Measurements from ENCODE around the gene LRCH1.

The LRCH1 gene

DNA sequence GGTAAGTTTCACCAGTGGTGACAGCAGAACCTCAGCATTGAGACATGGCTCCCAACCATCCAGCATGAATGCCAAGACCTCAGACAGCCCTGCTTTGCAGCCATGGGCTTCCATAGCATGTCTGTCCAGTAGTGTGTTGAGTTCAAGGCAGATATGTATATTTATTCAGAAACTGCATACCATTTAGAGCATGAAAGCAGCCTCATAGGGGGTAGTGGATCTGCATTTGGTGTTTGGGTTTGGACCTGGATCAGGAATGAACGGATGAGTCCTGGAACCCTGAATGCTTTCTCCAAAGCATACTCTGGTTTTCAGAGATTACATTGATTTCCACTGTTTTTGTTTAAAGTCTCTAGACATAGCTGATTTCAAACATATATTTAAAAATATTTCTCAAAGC, 129.7 kb downstream of the LRCH1 start:
- H3K4me3 ChIP-seq (ENCODE audit: low read depth, low read length), result no peak overlapping the region
- TF ChIP-seq, protein P1, sequence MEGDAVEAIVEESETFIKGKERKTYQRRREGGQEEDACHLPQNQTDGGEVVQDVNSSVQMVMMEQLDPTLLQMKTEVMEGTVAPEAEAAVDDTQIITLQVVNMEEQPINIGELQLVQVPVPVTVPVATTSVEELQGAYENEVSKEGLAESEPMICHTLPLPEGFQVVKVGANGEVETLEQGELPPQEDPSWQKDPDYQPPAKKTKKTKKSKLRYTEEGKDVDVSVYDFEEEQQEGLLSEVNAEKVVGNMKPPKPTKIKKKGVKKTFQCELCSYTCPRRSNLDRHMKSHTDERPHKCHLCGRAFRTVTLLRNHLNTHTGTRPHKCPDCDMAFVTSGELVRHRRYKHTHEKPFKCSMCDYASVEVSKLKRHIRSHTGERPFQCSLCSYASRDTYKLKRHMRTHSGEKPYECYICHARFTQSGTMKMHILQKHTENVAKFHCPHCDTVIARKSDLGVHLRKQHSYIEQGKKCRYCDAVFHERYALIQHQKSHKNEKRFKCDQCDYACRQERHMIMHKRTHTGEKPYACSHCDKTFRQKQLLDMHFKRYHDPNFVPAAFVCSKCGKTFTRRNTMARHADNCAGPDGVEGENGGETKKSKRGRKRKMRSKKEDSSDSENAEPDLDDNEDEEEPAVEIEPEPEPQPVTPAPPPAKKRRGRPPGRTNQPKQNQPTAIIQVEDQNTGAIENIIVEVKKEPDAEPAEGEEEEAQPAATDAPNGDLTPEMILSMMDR (IDR thresholded peaks at IDR 0.05; ENCODE audit: control insufficient read depth, extremely low read depth, insufficient read depth), result no peak
- DNase-seq (ENCODE audit: low read depth), result no peak

DNA sequence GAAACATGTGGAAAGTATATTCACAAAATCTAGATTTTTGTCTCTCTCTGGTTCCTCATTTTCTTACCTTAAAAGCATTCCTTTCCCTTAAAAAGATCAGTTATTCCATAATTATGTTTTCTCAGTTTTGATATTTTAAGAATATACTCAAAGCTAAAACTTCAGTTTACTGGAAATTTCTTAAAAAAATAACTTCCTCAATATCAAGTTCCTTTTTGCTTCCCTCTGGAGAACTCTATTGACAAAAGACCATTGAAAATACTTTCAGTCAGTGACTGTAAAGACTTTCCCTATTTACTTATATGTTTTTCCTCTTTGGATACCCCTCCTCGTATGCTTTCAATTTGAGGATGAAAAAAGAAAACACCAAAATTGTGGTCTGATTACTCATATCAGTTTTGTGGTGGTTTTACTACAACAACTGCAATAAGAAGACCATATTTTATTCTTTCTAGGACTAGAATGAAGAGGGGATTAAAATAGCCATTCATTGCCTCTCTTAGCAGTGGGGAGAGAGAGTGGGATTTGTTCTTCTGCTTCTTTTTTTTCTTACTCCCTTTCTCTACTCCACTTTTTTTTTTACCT, 130.8 kb downstream of the LRCH1 start:
- TF ChIP-seq, protein P1 (IDR thresholded peaks at IDR 0.05; ENCODE audit: control insufficient read depth, extremely low read depth, insufficient read depth), result no peak
- no peak overlapping the region for H3K4me3 ChIP-seq (ENCODE audit: low read depth, low read length)
- no peak for DNase-seq (ENCODE audit: low read depth)

DNA sequence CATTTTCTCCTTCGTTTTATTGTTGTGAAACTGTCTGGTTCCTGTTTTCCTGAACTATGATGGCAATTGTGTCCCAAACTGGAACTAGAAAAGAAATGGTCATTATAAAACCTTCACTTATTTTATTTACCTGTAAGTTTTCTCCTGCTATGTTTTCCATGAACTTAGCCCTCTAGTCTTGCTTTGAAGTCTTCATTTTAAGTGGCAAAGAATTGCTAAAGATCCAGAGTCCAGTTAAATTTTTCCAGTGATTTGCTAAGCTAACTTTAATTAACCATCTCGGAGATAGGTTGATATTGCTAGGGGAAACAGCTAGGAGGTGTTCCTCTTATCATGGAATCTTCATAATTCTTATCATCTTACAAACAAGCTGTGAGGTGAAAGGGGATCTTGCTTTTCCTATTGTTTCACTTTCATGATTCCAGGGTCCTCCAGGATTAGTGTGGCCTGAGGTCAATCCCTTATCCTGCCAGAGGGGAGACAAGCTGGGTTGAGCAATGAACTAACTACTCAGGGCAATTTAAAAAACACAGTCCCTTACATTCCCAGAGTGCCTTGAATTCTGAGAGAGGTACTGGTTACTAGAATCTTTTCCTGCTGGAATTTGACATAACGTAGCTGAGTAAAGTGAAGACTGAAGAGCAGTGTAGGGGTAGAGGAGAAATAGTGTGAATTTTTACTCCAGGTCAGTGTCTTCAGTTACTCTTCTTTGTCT, 131.5 kb downstream of the LRCH1 start:
- H3K4me3 ChIP-seq (ENCODE audit: low read depth, low read length), result no peak overlapping the region
- no peak for DNase-seq (ENCODE audit: low read depth)
- TF ChIP-seq, protein P1 (IDR thresholded peaks at IDR 0.05; ENCODE audit: control insufficient read depth, extremely low read depth, insufficient read depth), result no peak

DNA sequence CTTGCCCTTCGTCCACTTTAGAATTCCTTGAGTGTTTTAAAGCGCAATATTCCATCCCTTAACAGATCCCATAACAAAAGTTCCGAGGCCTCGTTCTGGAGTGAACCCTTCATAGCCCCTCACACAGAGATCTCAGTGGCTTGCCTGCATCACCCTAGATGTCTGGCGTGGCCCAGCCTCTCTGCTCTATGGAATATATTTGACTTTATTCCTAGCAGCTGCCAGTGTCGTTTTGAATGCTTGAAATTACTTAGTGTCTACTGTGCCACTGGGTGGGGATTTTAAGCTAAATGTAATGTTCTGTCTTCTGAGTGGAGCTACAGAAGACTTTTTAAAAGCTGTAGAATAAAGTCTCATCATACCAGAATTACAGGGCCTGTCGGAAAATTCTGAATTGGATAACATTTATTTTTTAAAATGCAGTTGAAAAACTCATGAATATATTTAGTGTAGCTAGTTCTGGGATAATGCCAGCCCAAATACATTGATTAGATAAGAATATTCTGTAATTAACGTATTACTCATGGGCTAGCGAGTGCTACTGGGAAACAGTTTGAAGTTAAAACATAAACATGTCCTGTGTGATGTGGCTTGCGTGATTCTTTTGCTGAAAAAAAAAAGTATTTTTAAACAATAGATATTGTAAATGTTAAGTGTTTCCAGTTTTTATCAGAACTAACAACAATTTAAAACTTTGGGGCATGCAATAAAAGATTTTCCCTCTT, 132.2 kb downstream of the LRCH1 start:
- TF ChIP-seq, protein P1 (IDR thresholded peaks at IDR 0.05; ENCODE audit: control insufficient read depth, extremely low read depth, insufficient read depth), result no peak
- H3K4me3 ChIP-seq (ENCODE audit: low read depth, low read length), result no peak overlapping the region
- DNase-seq (ENCODE audit: low read depth), result no peak

DNA sequence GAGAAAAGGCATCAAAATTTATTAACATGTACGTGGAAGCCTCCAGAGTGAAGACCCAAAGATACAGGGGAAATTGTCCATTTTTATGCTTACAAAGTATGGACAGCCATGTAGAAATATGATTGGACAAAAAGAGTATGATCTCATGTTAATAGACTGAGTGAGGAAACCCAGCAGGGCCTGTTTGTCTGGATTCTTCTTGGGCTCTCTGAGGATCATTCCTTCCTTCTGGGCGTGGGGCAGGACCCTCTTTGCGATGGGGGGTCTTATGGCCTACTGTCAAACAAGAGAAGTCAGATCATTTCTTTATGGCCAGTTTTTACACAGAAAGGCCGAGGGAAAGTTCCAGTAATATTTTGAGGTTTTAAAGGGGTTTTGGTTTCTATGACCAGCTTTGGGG, 133.2 kb downstream of the LRCH1 start:
- DNase-seq (ENCODE audit: low read depth), result no peak
- H3K4me3 ChIP-seq (ENCODE audit: low read depth, low read length), result no peak overlapping the region
- TF ChIP-seq, protein P1 (IDR thresholded peaks at IDR 0.05; ENCODE audit: control insufficient read depth, extremely low read depth, insufficient read depth), result no peak

DNA sequence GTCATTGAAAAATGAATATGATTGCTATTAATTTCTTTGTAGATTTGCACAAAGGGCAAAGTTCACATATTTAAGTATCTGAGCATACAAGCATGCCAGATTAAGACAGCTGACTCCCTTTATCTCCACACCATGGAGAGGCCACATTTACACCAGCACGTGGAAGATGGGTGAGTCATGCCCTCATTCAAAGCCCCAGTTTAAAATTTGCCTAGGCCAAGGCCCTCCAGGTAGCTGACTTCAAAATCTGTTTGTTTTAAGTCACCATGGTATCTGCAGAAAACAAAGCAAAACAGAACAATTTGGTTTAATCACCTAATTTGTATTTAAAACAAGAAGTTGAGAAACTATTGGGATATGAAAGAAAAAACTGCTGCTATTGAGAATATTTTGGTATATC, 134.8 kb downstream of the LRCH1 start:
- TF ChIP-seq, protein P1 (IDR thresholded peaks at IDR 0.05; ENCODE audit: control insufficient read depth, extremely low read depth, insufficient read depth), result no peak
- no peak overlapping the region for H3K4me3 ChIP-seq (ENCODE audit: low read depth, low read length)
- DNase-seq (ENCODE audit: low read depth), result no peak

All from LNCaP clone FGC (cell line).